Neural progenitor cell (in vitro differentiated cells): Measurements from ENCODE around the gene MYLK. TPM values are rescaled to one million over a fixed set of nuclear protein-coding genes. Genes with fewer than 3 reads are reported as not detected.
A peak's percentile ranks its signal among the peaks of the same experiment; 100 is the strongest.

Experiments
- DNase-seq: peaks from one replicate; pipeline ENCODE4 v3.0.0-alpha.2; 2016; ENCODE audit warnings: low spot score
- H2AFZ ChIP-seq: fragments of 200-600 bp; sonication (generic); replicated peaks from 2 replicates; pipeline ENCODE4 v1.6.1; 2016; ENCODE audit warnings: antibody characterized with exemption
- H3F3A ChIP-seq: fragments of 200-600 bp; sonication (generic); 2 replicates; pipeline ENCODE4 v1.6.1; 2016; ENCODE audit warnings: antibody characterized with exemption, low read depth
- H3K27ac ChIP-seq: fragments of 200-600 bp; sonication (generic); 2 replicates; pipeline ENCODE4 v1.5.1; 2016; ENCODE audit warnings: mild to moderate bottlenecking
- H3K27me3 ChIP-seq: fragments of 200-600 bp; sonication (generic); 2 replicates; pipeline ENCODE4 v1.6.1; 2016; ENCODE audit warnings: mild to moderate bottlenecking, moderate library complexity
- H3K36me3 ChIP-seq: fragments of 200-600 bp; sonication (generic); 2 replicates; pipeline ENCODE4 v1.5.1; 2016
- H3K4me1 ChIP-seq: fragments of 200-600 bp; sonication (generic); 2 replicates; pipeline ENCODE4 v1.6.1; 2016; ENCODE audit warnings: mixed run types
- H3K4me2 ChIP-seq: fragments of 200-600 bp; sonication (generic); 2 replicates; pipeline ENCODE4 v1.6.1; 2016
- H3K4me3 ChIP-seq: fragments of 200-600 bp; sonication (generic); 2 replicates; pipeline ENCODE4 v1.5.1; 2016
- H3K79me2 ChIP-seq: fragments of 200-600 bp; sonication (generic); 2 replicates; pipeline ENCODE4 v1.6.1; 2016; ENCODE audit warnings: low read depth
- H3K9ac ChIP-seq: fragments of 200-600 bp; sonication (generic); 2 replicates; pipeline ENCODE4 v1.6.1; 2016
- H3K9me3 ChIP-seq: fragments of 200-600 bp; sonication (generic); 2 replicates; pipeline ENCODE4 v1.5.1; 2016; ENCODE audit warnings: low read depth
- H4K20me1 ChIP-seq: fragments of 200-600 bp; sonication (generic); 2 replicates; pipeline ENCODE4 v1.6.1; 2016; ENCODE audit warnings: low read depth
- H3K27ac Mint-ChIP-seq: 3 replicates; pipeline ENCODE4 v1.8.0; 2021; ENCODE audit warnings: mixed read lengths
- H3K27me3 Mint-ChIP-seq: 2 replicates; pipeline ENCODE4 v1.8.0; 2022; ENCODE audit warnings: low read depth, mild to moderate bottlenecking, inconsistent platforms, moderate library complexity, mixed read lengths; ENCODE audit not compliant: insufficient read depth
- H3K36me3 Mint-ChIP-seq: 3 replicates; pipeline ENCODE4 v1.8.0; 2021; ENCODE audit warnings: mixed read lengths
- H3K4me1 Mint-ChIP-seq: 3 replicates; pipeline ENCODE4 v1.8.0; 2021; ENCODE audit warnings: mixed read lengths
- H3K4me3 Mint-ChIP-seq: 3 replicates; pipeline ENCODE4 v1.8.0; 2021; ENCODE audit warnings: mild to moderate bottlenecking, moderate library complexity, mixed read lengths
- H3K9me3 Mint-ChIP-seq: 3 replicates; pipeline ENCODE4 v1.8.0; 2020; ENCODE audit warnings: mixed read lengths
- CTCF ChIP-seq: fragments of 200-600 bp; sonication (generic); IDR thresholded peaks from 2 replicates; pipeline ENCODE4 v1.5.1; 2017; ENCODE audit warnings: antibody characterized with exemption, mild to moderate bottlenecking
- EZH2 ChIP-seq: fragments of 200-600 bp; sonication (generic); IDR thresholded peaks from 2 replicates; pipeline ENCODE4 v1.6.1; 2017; ENCODE audit warnings: antibody characterized with exemption, mild to moderate bottlenecking, moderate library complexity
- EZH2phosphoT487 ChIP-seq: fragments of 200-600 bp; sonication (generic); IDR thresholded peaks from 2 replicates; pipeline ENCODE4 v1.6.1; 2017; ENCODE audit warnings: antibody characterized with exemption
- total RNA-seq: library from RNA; depleted of rRNA; stranded (reverse); fragments of >200 nt; gene quantifications from 2 replicates; pipeline ENCODE4 v1.2.3, GENCODE V29; 2015; ENCODE audit warnings: low replicate concordance

Gene MYLK
- total RNA-seq, 1 donor from 2014 or later: 28.4 TPM

GRCh38 chr3:123640311-123640710, 243.8 kb downstream of the MYLK start:
- Histone ChIP-seq H3K4me2 (no peak overlapping the region), H3K9me3 (no peaks in the 10 kb centered on the region), H3K4me3 (no peak overlapping the region), H2AFZ (no peak overlapping the region), H3K27me3 (no peaks in the 10 kb centered on the region), H4K20me1 (peaks cover 16% of the 10 kb centered on the region), H3K79me2 (no peaks in the 10 kb centered on the region), H3K9ac (no peak overlapping the region), H3K36me3 (no peaks in the 10 kb centered on the region), H3K4me1 (peaks cover 41% of the 10 kb centered on the region), H3F3A (peaks cover 22% of the 10 kb centered on the region), H3K27ac (no peak overlapping the region)
- TF ChIP-seq EZH2: no peak
- no peak for TF ChIP-seq EZH2phosphoT487
- no peak for TF ChIP-seq CTCF
- peaks cover 3% of the 10 kb centered on the region for H3K27me3 Mint-ChIP-seq
- H3K4me3 Mint-ChIP-seq: no peak overlapping the region
- no peaks in the 10 kb centered on the region for H3K9me3 Mint-ChIP-seq
- H3K36me3 Mint-ChIP-seq: peaks cover 30% of the 10 kb centered on the region
- no peak for DNase-seq
- no peak overlapping the region for H3K27ac Mint-ChIP-seq
- H3K4me1 Mint-ChIP-seq: peaks cover 52% of the 10 kb centered on the region

GRCh38 chr3:123638936-123639689, 245.0 kb downstream of the MYLK start:
- Histone ChIP-seq H4K20me1 (peaks cover 25% of the 10 kb centered on the region), H3K4me2 (no peak overlapping the region), H2AFZ (no peak overlapping the region), H3K4me3 (no peak overlapping the region), H3K4me1 (peaks cover 53% of the 10 kb centered on the region), H3K9ac (no peak overlapping the region), H3K79me2 (no peaks in the 10 kb centered on the region), H3K27ac (no peak overlapping the region), H3F3A (peaks cover 22% of the 10 kb centered on the region), H3K36me3 (no peaks in the 10 kb centered on the region), H3K9me3 (no peaks in the 10 kb centered on the region), H3K27me3 (no peaks in the 10 kb centered on the region)
- Mint-ChIP-seq H3K4me1 (peaks cover 62% of the 10 kb centered on the region), H3K4me3 (no peak overlapping the region), H3K36me3 (peaks cover 25% of the 10 kb centered on the region), H3K27ac (peak overlapping the region; percentile 38), H3K27me3 (peaks cover 4% of the 10 kb centered on the region), H3K9me3 (no peaks in the 10 kb centered on the region)
- no peak for TF ChIP-seq CTCF
- TF ChIP-seq EZH2: no peak
- no peak for TF ChIP-seq EZH2phosphoT487
- DNase-seq: peak; percentile 10

GRCh38 chr3:123637841-123638240, 246.3 kb downstream of the MYLK start:
- Histone ChIP-seq H4K20me1 (peaks cover 26% of the 10 kb centered on the region), H2AFZ (no peak overlapping the region), H3K9me3 (no peaks in the 10 kb centered on the region), H3K27ac (no peak overlapping the region), H3K9ac (no peak overlapping the region), H3K4me3 (no peak overlapping the region), H3K36me3 (no peaks in the 10 kb centered on the region), H3K4me2 (no peak overlapping the region), H3F3A (peaks cover 22% of the 10 kb centered on the region), H3K79me2 (no peaks in the 10 kb centered on the region), H3K4me1 (peaks cover 53% of the 10 kb centered on the region), H3K27me3 (no peaks in the 10 kb centered on the region)
- TF ChIP-seq CTCF (no peak), EZH2phosphoT487 (no peak), EZH2 (no peak)
- Mint-ChIP-seq H3K4me3 (no peak overlapping the region), H3K27me3 (peaks cover 6% of the 10 kb centered on the region), H3K36me3 (peaks cover 21% of the 10 kb centered on the region), H3K27ac (no peak overlapping the region), H3K4me1 (peaks cover 69% of the 10 kb centered on the region), H3K9me3 (no peaks in the 10 kb centered on the region)
- no peak for DNase-seq
